ENCODE measurements around the gene C12orf75. TPM values are rescaled to one million over a fixed set of nuclear protein-coding genes. Genes with fewer than 3 reads are reported as not detected.

Gene C12orf75
- total RNA-seq, 6 experiments from 2014 or later = 1.3 to 5.5 (median 2.7) TPM

- Histone ChIP-seq H3K4me3 (no peak overlapping the region), H3K9me3 (no peaks in the 10 kb centered on the region), H3K36me3 (no peaks in the 10 kb centered on the region), H3K27me3 (no peaks in the 10 kb centered on the region), H3K4me1 (peaks cover 0 to 43% (median 12%) of the 10 kb centered on the region in 4 donors), H3K27ac (peak overlapping the region in 1 of 3 donors; percentile 41)
- 28% methylated on average over 4 of the region's 4 CpGs for WGBS (ENCODE audit: insufficient coverage, low coverage, low lambda C conversion rate, missing lambda C conversion rate)
- ATAC-seq = peak; percentile 68 to 85 (median 78)
- peak in 2 of 3 donors; percentile 71 to 76 for DNase-seq
- no peak for TF ChIP-seq POLR2A (IDR thresholded peaks at IDR 0.05)
- no peak for TF ChIP-seq CTCF (IDR thresholded peaks at IDR 0.05)
- intact Hi-C loops (cut with DNase I) = no loop called here
Measured at GRCh38 chr12:105322070-105322469, 8.4 kb upstream of the C12orf75 start.

- H3K27me3 ChIP-seq = no peaks in the 10 kb centered on the region
- intact Hi-C loops (cut with DNase I) = no loop called here
- no peak overlapping the region for H3K27ac ChIP-seq
- no peak overlapping the region for H3K4me3 ChIP-seq
- peaks cover 0 to 21% (median 0%) of the 10 kb centered on the region in 4 donors for H3K4me1 ChIP-seq
- no peaks in the 10 kb centered on the region for H3K36me3 ChIP-seq
- DNase-seq (no peak), ATAC-seq (no peak)
- no peaks in the 10 kb centered on the region for H3K9me3 ChIP-seq
- TF ChIP-seq CTCF (IDR thresholded peaks at IDR 0.05) = no peak
- no peak for TF ChIP-seq POLR2A (IDR thresholded peaks at IDR 0.05)
- 92% methylated on average over 2 of the region's 2 CpGs for WGBS (ENCODE audit: insufficient coverage, low coverage, low lambda C conversion rate, missing lambda C conversion rate)
Measured at GRCh38 chr12:105324704-105325103, 5.8 kb upstream of the C12orf75 start.

GRCh38 chr12:105325117-105325516, 5.4 kb upstream of the C12orf75 start:
- no peak for ATAC-seq
- H3K9me3 ChIP-seq = no peaks in the 10 kb centered on the region
- H3K27ac ChIP-seq = no peak overlapping the region
- intact Hi-C loops (cut with DNase I) = no loop called here
- H3K4me1 ChIP-seq = peaks cover 0 to 25% (median 0%) of the 10 kb centered on the region in 4 donors
- 85% methylated on average over 2 of the region's 2 CpGs for WGBS (ENCODE audit: insufficient coverage, low coverage, low lambda C conversion rate, missing lambda C conversion rate)
- H3K4me3 ChIP-seq = no peak overlapping the region
- no peak for DNase-seq
- H3K27me3 ChIP-seq = no peaks in the 10 kb centered on the region
- no peaks in the 10 kb centered on the region for H3K36me3 ChIP-seq
- TF ChIP-seq POLR2A (IDR thresholded peaks at IDR 0.05) (no peak), CTCF (IDR thresholded peaks at IDR 0.05) (no peak)

- Histone ChIP-seq H3K36me3 (no peaks in the 10 kb centered on the region), H3K27me3 (no peaks in the 10 kb centered on the region), H3K27ac (no peak overlapping the region), H3K9me3 (no peaks in the 10 kb centered on the region), H3K4me1 (peaks cover 0 to 7% (median 0%) of the 10 kb centered on the region in 4 donors), H3K4me3 (peak overlapping the region in 2 of 3 donors; percentile 58 to 69)
- ATAC-seq = no peak
- intact Hi-C loops (cut with DNase I) = no loop called here
- 15% methylated on average over 9 of the region's 9 CpGs for WGBS (ENCODE audit: insufficient coverage, low coverage, low lambda C conversion rate, missing lambda C conversion rate)
- no peak for DNase-seq
- TF ChIP-seq POLR2A (IDR thresholded peaks at IDR 0.05) = no peak
- no peak for TF ChIP-seq CTCF (IDR thresholded peaks at IDR 0.05)
Measured at GRCh38 chr12:105329926-105330282, 587 bp upstream of the C12orf75 start.
